ENCODE measurements around the gene INHA.

Gene INHA

DNA sequence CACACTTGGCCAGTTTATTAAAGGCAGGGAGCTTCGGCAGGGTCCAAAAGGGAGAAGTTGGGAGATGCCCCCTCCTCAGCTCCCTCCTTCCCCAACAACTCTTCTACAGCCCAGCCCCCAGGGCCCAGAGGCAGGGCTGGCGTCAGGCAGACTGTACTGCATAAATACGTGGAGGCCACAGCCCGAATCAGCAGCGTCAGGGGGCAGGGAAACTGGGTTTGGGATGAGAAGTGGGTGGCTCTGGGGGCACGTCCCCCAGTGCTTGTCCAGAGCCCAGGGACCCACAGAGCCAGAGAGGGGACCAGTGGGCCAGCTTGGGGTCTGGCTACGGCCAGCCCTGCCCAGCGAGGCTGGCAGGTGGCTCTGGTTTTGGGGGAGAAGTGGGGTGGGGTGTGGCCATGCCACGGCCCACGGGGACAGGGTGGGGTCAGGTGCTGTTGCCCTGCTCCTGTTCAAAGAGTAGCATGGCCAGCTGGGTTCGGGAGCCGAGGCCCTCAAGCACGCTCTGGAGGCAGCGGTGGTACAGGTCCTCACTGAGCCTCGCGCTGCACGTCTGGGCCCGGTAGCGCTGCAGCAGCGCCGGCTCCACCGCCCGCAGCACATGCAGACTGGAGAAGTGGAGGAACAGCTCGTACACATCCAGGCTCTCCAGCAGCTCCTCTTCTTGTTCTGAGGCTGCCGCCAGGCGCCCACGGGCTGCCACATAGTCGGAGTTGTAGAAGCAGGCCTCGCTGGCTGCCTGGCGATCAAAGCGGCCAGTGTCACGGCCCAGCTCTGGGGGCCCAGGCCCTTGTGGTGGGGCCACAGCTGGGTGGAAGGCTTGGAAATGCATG is 32.9 kb upstream of the INHA start:
- Histone ChIP-seq H3K4me3 (ENCODE audit: low read depth in 1 of 2, low read length in 1 of 2) (no peak overlapping the region), H3K27ac (no peak overlapping the region), H3K9me3 (no peaks in the 10 kb centered on the region), H3K4me1 (ENCODE audit: control insufficient read depth in 1 of 2, insufficient read depth in 1 of 2, low read depth in 1 of 2, low read length in 1 of 2) (peaks cover 13 to 22% of the 10 kb centered on the region in 2 experiments), H3K27me3 (peaks cover 73% of the 10 kb centered on the region), H3K36me3 (no peaks in the 10 kb centered on the region)
- TF ChIP-seq CTCF (IDR thresholded peaks at IDR 0.05): no peak

GRCh38 chr2:219539926-219540678 is 32.0 kb upstream of the INHA start:
- no peak for TF ChIP-seq CTCF (IDR thresholded peaks at IDR 0.05)
- Histone ChIP-seq H3K4me3 (ENCODE audit: low read depth in 1 of 2, low read length in 1 of 2) (no peak overlapping the region), H3K36me3 (no peaks in the 10 kb centered on the region), H3K9me3 (no peaks in the 10 kb centered on the region), H3K27me3 (peaks cover 77% of the 10 kb centered on the region), H3K4me1 (ENCODE audit: control insufficient read depth in 1 of 2, insufficient read depth in 1 of 2, low read depth in 1 of 2, low read length in 1 of 2) (peaks cover 15 to 23% of the 10 kb centered on the region in 2 experiments), H3K27ac (no peak overlapping the region)

GRCh38 chr2:219540784-219541504 is 31.2 kb upstream of the INHA start:
- Histone ChIP-seq H3K36me3 (no peaks in the 10 kb centered on the region), H3K27ac (no peak overlapping the region), H3K4me1 (ENCODE audit: control insufficient read depth in 1 of 2, insufficient read depth in 1 of 2, low read depth in 1 of 2, low read length in 1 of 2) (peaks cover 15 to 23% of the 10 kb centered on the region in 2 experiments), H3K9me3 (no peaks in the 10 kb centered on the region), H3K4me3 (ENCODE audit: low read depth in 1 of 2, low read length in 1 of 2) (peak overlapping the region in 1 of 2 experiments; percentile 42), H3K27me3 (peaks cover 83% of the 10 kb centered on the region)
- TF ChIP-seq CTCF (IDR thresholded peaks at IDR 0.05): no peak

GRCh38 chr2:219541611-219542180 is 30.4 kb upstream of the INHA start:
- no peak overlapping the region for H3K27ac ChIP-seq
- TF ChIP-seq CTCF (IDR thresholded peaks at IDR 0.05): peak; percentile 80
- peak overlapping the region; percentile 42 to 51 for H3K4me3 ChIP-seq (ENCODE audit: low read depth in 1 of 2, low read length in 1 of 2)
- peaks cover 15 to 23% of the 10 kb centered on the region in 2 experiments for H3K4me1 ChIP-seq (ENCODE audit: control insufficient read depth in 1 of 2, insufficient read depth in 1 of 2, low read depth in 1 of 2, low read length in 1 of 2)
- no peaks in the 10 kb centered on the region for H3K9me3 ChIP-seq
- no peaks in the 10 kb centered on the region for H3K36me3 ChIP-seq
- H3K27me3 ChIP-seq: peaks cover 83% of the 10 kb centered on the region

DNA sequence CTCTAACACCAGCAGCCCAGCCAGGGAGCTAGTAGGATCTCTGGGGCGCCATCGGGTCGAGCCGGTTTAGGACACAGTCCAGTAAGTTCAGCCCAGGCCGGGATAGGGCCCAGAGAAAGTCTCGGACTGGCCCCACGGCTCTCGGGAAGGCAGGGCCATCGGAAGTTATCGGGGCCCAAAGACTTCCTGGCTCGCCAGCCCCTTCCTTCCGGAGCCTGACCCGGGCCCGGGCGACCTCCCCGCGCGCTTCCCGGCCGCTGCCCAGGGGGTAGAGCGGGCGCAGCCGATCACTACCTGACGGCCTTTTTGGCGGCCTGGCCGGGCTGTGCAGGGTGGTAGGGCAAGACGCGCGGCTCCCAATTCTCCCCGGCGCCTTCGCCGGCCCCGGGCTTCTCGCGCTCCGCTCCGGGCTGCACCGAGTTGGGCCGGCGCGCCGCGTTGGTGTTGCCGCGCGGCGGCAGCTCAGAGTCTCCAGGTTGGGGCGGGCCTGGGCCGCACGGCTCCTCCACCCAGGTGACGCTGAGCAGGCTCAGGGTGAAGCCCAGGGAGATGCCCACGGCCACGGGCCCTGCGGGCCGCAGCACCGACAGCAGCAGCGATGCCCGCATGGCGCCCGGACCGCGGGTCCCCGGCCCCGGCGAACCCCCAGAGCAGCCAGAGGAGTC is 29.0 kb upstream of the INHA start:
- Histone ChIP-seq H3K9me3 (no peaks in the 10 kb centered on the region), H3K27me3 (peaks cover 86% of the 10 kb centered on the region), H3K36me3 (no peaks in the 10 kb centered on the region), H3K4me1 (ENCODE audit: control insufficient read depth in 1 of 2, insufficient read depth in 1 of 2, low read depth in 1 of 2, low read length in 1 of 2) (peaks cover 15 to 23% of the 10 kb centered on the region in 2 experiments), H3K27ac (peak overlapping the region; percentile 35), H3K4me3 (ENCODE audit: low read depth in 1 of 2, low read length in 1 of 2) (peak overlapping the region; percentile 66 to 79)
- no peak for TF ChIP-seq CTCF (IDR thresholded peaks at IDR 0.05)
